HepG2 (cell line): ENCODE data around the gene CLIC1. TPM values are rescaled to one million over a fixed set of nuclear protein-coding genes. Genes with fewer than 3 reads are reported as not detected.

Experiments used
- ARNT2 ChIP-seq: sonication (generic); formaldehyde crosslinking; IDR thresholded peaks from 2 replicates; pipeline ENCODE4 v1.8.0; 2022; ENCODE audit warnings: mild to moderate bottlenecking, low read depth, missing genetic modification reagents, moderate library complexity
- CREB3 ChIP-seq: sonication (generic); formaldehyde crosslinking; IDR thresholded peaks from 2 replicates; pipeline ENCODE4 v1.5.0; 2020; ENCODE audit warnings: missing genetic modification reagents
- HMG20A ChIP-seq: IDR thresholded peaks from 2 replicates; pipeline ENCODE4 v1.6.1; 2016; ENCODE audit warnings: borderline replicate concordance
- HNRNPH1 ChIP-seq: fragments of 200-400 bp; formaldehyde crosslinking; optimal IDR thresholded peaks from 2 replicates; pipeline ENCODE3; 2017; ENCODE audit warnings: mild to moderate bottlenecking, low read depth, low read length
- JDP2 ChIP-seq: sonication (generic); formaldehyde crosslinking; IDR thresholded peaks from 2 replicates; pipeline ENCODE4 v1.8.1; 2022; ENCODE audit warnings: missing genetic modification reagents, borderline replicate concordance
- KDM4B ChIP-seq: sonication (generic); formaldehyde crosslinking; IDR thresholded peaks from 2 replicates; pipeline ENCODE4 v1.4.0; 2020; ENCODE audit warnings: missing genetic modification reagents
- MNT ChIP-seq: fragments of 450-650 bp; IDR thresholded peaks from 2 replicates; pipeline ENCODE4 v1.6.1; 2016
- MYNN ChIP-seq: sonication (generic); formaldehyde crosslinking; IDR thresholded peaks from 2 replicates; pipeline ENCODE4 v1.4.0; 2020; ENCODE audit warnings: mild to moderate bottlenecking, low read depth, missing genetic modification reagents
- NFKBIZ ChIP-seq: IDR thresholded peaks from 2 replicates; pipeline ENCODE4 v1.6.1; 2018; ENCODE audit warnings: missing genetic modification reagents, missing compliant biosample characterization
- PBX3 ChIP-seq: sonication (generic); formaldehyde crosslinking; IDR thresholded peaks from 2 replicates; pipeline ENCODE4 v1.8.1; 2023; ENCODE audit warnings: missing genetic modification reagents, inconsistent platforms, borderline replicate concordance
- RFX1 ChIP-seq: fragments of 450-650 bp; IDR thresholded peaks from 2 replicates; pipeline ENCODE4 v1.6.1; 2017
- SCMH1 ChIP-seq: sonication (generic); formaldehyde crosslinking; IDR thresholded peaks from 2 replicates; pipeline ENCODE4 v1.9.0; 2021; ENCODE audit warnings: missing genetic modification reagents, mild to moderate bottlenecking, borderline replicate concordance
- STAT5B ChIP-seq: sonication (generic); formaldehyde crosslinking; IDR thresholded peaks from 2 replicates; pipeline ENCODE4 v1.4.0; 2020; ENCODE audit warnings: missing genetic modification reagents
- SYNCRIP ChIP-seq: fragments of 200-400 bp; formaldehyde crosslinking; IDR thresholded peaks from 2 replicates; pipeline ENCODE4 v1.6.1; 2018; ENCODE audit warnings: mild to moderate bottlenecking, low read depth, low read length; ENCODE audit not compliant: insufficient read depth
- TCF12 ChIP-seq, 2 experiments: fragments of 450-650 bp in 1 of 2; sonication (generic) in 1 of 2; formaldehyde crosslinking in 1 of 2; IDR thresholded peaks; 2 replicates each; pipeline versions ENCODE4 v1.6.1 to v1.8.0; 2017 to 2022; ENCODE audit warnings: antibody characterized with exemption in 1 of 2, mild to moderate bottlenecking in 1 of 2, missing genetic modification reagents in 1 of 2, moderate library complexity in 1 of 2
- ZNF510 ChIP-seq: sonication (generic); formaldehyde crosslinking; IDR thresholded peaks from 2 replicates; pipeline ENCODE4 v1.4.0; 2020; ENCODE audit warnings: low read depth, mild to moderate bottlenecking, missing genetic modification reagents
- ZNF687 ChIP-seq: sonication (generic); formaldehyde crosslinking; IDR thresholded peaks from 2 replicates; pipeline ENCODE4 v1.5.1; 2020; ENCODE audit warnings: mild to moderate bottlenecking, missing genetic modification reagents, moderate library complexity
- ZNF761 ChIP-seq: sonication (generic); formaldehyde crosslinking; conservative IDR thresholded peaks from 2 replicates; pipeline ENCODE4 v1.4.0; 2020; ENCODE audit warnings: mild to moderate bottlenecking, missing genetic modification reagents
- ZXDC ChIP-seq: sonication (generic); formaldehyde crosslinking; IDR thresholded peaks from 2 replicates; pipeline ENCODE4 v1.5.0; 2020; ENCODE audit warnings: mild to moderate bottlenecking, missing genetic modification reagents
- polyA plus RNA-seq, 8 experiments: library from polyadenylated mRNA; depleted of rRNA in 3 of 8; stranded (reverse) in 7 of 8; unstranded in 1 of 8; fragments of >200 nt; fragmentation: Illumina TruSeq in 4 of 8; extraction: Trizol in 4 of 8; gene quantifications; 2 replicates each; pipeline versions ENCODE4 v1.2.1 to v1.2.3, GENCODE V29; 2011 to 2016; ENCODE audit warnings: low read depth in 4 of 8, missing spikeins in 1 of 8, mixed read lengths in 1 of 8; ENCODE audit not compliant: insufficient read depth in 1 of 8
- total RNA-seq, 5 experiments: library from RNA; depleted of rRNA; stranded (reverse); fragments of >200 nt; fragmentation: Illumina TruSeq; extraction: Trizol; gene quantifications; 2 replicates each; pipeline ENCODE4 v1.2.3, GENCODE V29; 2016; ENCODE audit warnings: low read depth in 1 of 5

Gene CLIC1
- total and polyA plus RNA-seq, 2 of the 13 experiments (the other 11 are each of a cell fraction or from before 2014, with no cell fraction given) = 602 to 891 TPM

GRCh38 chr6:31778193-31778592, 41.9 kb upstream of the CLIC1 start (continued):
- TF ChIP-seq ZNF761 (no peak), ARNT2 (no peak), JDP2 (CRISPR knock-in tag) (no peak), KDM4B (CRISPR knock-in tag) (no peak), ZXDC (no peak), PBX3 (CRISPR knock-in tag) (no peak), STAT5B (CRISPR knock-in tag) (no peak), HMG20A (CRISPR knock-in tag) (no peak), SCMH1 (no peak), SYNCRIP (no peak), NFKBIZ (CRISPR knock-in tag) (no peak), TCF12 (IDR thresholded peaks at IDR 0.05) (no peak), TCF12 (CRISPR knock-in tag; IDR thresholded peaks at IDR 0.05) (no peak), RFX1 (no peak), MNT (no peak), CREB3 (CRISPR knock-in tag) (no peak), HNRNPH1 (no peak), ZNF510 (CRISPR knock-in tag) (no peak), MYNN (no peak), ZNF687 (CRISPR knock-in tag) (peak; percentile 56)
